Vagina (tissue), 2 donors: ENCODE results near the gene GLG1. TPM values are rescaled to one million over a fixed set of nuclear protein-coding genes. Genes with fewer than 3 reads are reported as not detected.

Experiments
- DNase-seq, 2 donors: peaks; one replicate each; pipeline ENCODE4 v3.0.0-alpha.2; 2017; ENCODE audit errors: extremely low spot score in 2 of 2
- H3K27ac ChIP-seq: fragments of 200-600 bp; sonication (generic); one replicate; pipeline ENCODE4 v1.5.1; 2019
- H3K27me3 ChIP-seq: fragments of 200-600 bp; sonication (generic); one replicate; pipeline ENCODE4 v1.5.1; 2019
- H3K36me3 ChIP-seq, 2 donors: fragments of 200-600 bp; sonication (generic); one replicate each; pipeline ENCODE4 v1.5.1; 2017 to 2019
- H3K4me1 ChIP-seq: fragments of 200-600 bp; sonication (generic); one replicate; pipeline ENCODE4 v1.5.1; 2019
- H3K4me3 ChIP-seq, 2 donors: fragments of 200-600 bp; sonication (generic); 1 replicate in 1 of 2; 2 replicates in 1 of 2; pipeline ENCODE4 v1.5.1; 2016 to 2019
- H3K9me3 ChIP-seq: fragments of 200-600 bp; sonication (generic); one replicate; pipeline ENCODE4 v1.5.1; 2019
- POLR2A ChIP-seq, 2 donors: fragments of 450-650 bp; IDR thresholded peaks; one replicate each; pipeline ENCODE4 v1.6.1; 2017; ENCODE audit warnings: antibody characterized with exemption in 2 of 2, mild to moderate bottlenecking in 2 of 2, moderate library complexity in 2 of 2
- POLR2AphosphoS5 ChIP-seq, 2 donors: sonication (generic); formaldehyde crosslinking; IDR thresholded peaks; one replicate each; pipeline ENCODE4 v1.9.0; 2017; ENCODE audit warnings: antibody characterized with exemption in 2 of 2, mild to moderate bottlenecking in 2 of 2, low read depth in 1 of 2; ENCODE audit not compliant: insufficient read depth in 1 of 2
- intact Hi-C: fragments of 100-400 bp; cut with DNase I; formaldehyde crosslinking; loops from one replicate; pipeline ENCODE4 v1.15.1; 2023
- total RNA-seq: library from RNA; depleted of rRNA; stranded (reverse); fragments of >200 nt; gene quantifications from one replicate; pipeline ENCODE4 v1.2.3, GENCODE V29; 2016
- TF ChIP-seq, protein P1 (sequence below), 3 experiments: fragments of 450-650 bp in 2 of 3; fragments of 200-600 bp in 1 of 3; sonication (generic) in 1 of 3; IDR thresholded peaks; one replicate each; pipeline ENCODE4 v1.5.1; 2017 to 2019; ENCODE audit warnings: antibody characterized with exemption in 3 of 3, mild to moderate bottlenecking in 2 of 3, moderate library complexity in 2 of 3

The GLG1 gene
- total RNA-seq, 1 donor from 2014 or later = 76.9 TPM

DNA sequence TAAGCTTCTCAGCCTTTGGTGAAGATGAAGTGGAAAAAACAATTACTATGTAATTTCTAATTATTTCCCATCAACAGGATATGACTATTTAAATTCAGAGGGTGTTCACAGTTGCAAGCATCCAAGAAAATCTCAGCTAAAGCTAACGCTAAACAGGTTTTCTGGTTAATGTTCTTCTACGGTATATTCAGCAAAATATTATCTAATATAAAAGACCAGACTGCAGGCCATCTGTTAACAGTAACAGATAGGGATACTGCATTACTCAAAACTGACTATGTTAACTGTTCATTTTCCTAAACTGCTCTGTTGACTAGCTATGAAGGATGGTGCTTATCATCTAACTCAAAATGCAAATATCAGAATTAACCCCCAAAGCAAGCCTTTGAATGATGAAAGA lies 32.8 kb downstream of the GLG1 start:
- TF ChIP-seq POLR2AphosphoS5 (IDR thresholded peaks at IDR 0.05; ENCODE audit: insufficient read depth in 1 of 2, low read depth in 1 of 2) = no peak
- no peak for TF ChIP-seq POLR2A (IDR thresholded peaks at IDR 0.05)
- TF ChIP-seq, protein P1, sequence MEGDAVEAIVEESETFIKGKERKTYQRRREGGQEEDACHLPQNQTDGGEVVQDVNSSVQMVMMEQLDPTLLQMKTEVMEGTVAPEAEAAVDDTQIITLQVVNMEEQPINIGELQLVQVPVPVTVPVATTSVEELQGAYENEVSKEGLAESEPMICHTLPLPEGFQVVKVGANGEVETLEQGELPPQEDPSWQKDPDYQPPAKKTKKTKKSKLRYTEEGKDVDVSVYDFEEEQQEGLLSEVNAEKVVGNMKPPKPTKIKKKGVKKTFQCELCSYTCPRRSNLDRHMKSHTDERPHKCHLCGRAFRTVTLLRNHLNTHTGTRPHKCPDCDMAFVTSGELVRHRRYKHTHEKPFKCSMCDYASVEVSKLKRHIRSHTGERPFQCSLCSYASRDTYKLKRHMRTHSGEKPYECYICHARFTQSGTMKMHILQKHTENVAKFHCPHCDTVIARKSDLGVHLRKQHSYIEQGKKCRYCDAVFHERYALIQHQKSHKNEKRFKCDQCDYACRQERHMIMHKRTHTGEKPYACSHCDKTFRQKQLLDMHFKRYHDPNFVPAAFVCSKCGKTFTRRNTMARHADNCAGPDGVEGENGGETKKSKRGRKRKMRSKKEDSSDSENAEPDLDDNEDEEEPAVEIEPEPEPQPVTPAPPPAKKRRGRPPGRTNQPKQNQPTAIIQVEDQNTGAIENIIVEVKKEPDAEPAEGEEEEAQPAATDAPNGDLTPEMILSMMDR (IDR thresholded peaks at IDR 0.05) = no peak
- H3K4me3 ChIP-seq = no peak overlapping the region
- no peaks in the 10 kb centered on the region for H3K36me3 ChIP-seq
- H3K27me3 ChIP-seq = no peaks in the 10 kb centered on the region
- H3K27ac ChIP-seq = no peak overlapping the region
- H3K4me1 ChIP-seq = peaks cover 46% of the 10 kb centered on the region
- H3K9me3 ChIP-seq = no peaks in the 10 kb centered on the region
- intact Hi-C loops = no loop called here
- DNase-seq = no peak

DNA sequence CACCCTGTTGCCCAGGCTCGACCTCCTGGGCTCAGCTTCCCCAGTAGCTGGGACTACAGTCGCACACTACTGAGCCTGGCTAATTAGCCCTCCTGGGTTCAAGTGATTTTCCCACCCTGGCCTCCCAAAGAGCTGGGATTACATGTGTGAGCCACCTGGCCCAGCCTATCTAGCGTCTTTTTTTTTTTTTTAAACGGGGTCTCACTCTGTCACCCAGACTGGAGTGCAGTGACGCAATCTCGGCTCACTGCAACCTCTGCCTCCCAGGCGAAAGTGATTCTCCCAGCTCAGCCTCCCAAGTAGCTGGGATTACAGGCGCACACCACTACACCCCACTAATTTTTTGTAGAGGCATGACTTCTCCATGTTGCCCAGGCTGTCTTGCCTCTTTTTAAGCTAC lies 33.3 kb downstream of the GLG1 start:
- H3K36me3 ChIP-seq = no peaks in the 10 kb centered on the region
- no peaks in the 10 kb centered on the region for H3K27me3 ChIP-seq
- no peak overlapping the region for H3K4me3 ChIP-seq
- intact Hi-C loops = no loop called here
- H3K27ac ChIP-seq = no peak overlapping the region
- TF ChIP-seq, protein P1 (IDR thresholded peaks at IDR 0.05) = no peak
- TF ChIP-seq POLR2AphosphoS5 (IDR thresholded peaks at IDR 0.05; ENCODE audit: insufficient read depth in 1 of 2, low read depth in 1 of 2) (no peak), POLR2A (IDR thresholded peaks at IDR 0.05) (no peak)
- H3K4me1 ChIP-seq = peaks cover 46% of the 10 kb centered on the region
- no peak for DNase-seq
- no peaks in the 10 kb centered on the region for H3K9me3 ChIP-seq

DNA sequence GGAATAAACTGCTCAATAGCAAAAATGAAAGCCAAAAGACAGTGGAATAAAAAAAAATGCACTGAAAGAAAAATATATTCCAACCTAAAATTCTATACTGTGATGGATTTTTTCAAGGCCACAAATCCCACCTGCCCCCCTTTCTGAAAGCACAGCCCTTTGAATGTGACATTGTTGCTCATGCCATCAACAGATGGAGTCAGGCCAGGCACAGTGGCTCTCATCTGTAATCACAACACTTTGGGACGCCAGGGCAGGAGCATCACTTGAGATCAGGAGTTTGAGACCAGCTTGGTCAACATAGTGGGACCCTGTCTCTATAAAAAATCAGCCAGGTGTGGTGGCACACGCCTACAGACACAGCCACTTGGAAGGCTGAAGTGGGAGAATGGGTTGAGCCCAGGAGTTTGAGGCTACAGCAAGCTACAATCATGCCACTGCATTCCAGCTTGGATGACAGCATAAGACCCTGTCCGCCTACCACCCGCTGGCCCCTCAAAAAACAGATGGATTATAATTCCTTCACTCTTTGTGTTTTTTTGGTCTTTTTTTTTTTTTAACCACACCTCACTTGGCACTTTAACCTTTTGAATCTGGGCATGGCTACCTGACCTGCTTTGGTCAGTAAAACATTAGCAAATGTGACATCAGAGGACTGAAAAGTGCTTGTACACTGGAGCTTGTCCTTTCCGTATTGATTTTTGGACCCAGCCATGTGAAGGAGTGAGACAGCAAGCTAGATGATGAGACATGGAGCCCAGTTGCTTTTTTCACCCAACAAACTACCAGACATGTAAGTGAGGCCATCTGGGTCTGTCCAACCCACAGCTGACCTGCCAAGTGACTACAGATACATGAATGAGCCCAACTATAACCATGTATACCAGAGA lies 36.3 kb downstream of the GLG1 start:
- H3K9me3 ChIP-seq = no peaks in the 10 kb centered on the region
- TF ChIP-seq, protein P1 (IDR thresholded peaks at IDR 0.05) = no peak
- TF ChIP-seq POLR2A (IDR thresholded peaks at IDR 0.05) (no peak), POLR2AphosphoS5 (IDR thresholded peaks at IDR 0.05; ENCODE audit: insufficient read depth in 1 of 2, low read depth in 1 of 2) (no peak)
- H3K4me1 ChIP-seq = peaks cover 43% of the 10 kb centered on the region
- H3K27me3 ChIP-seq = no peaks in the 10 kb centered on the region
- DNase-seq = no peak
- no peaks in the 10 kb centered on the region for H3K36me3 ChIP-seq
- H3K27ac ChIP-seq = no peak overlapping the region
- no peak overlapping the region for H3K4me3 ChIP-seq
- intact Hi-C loops = no loop called here

DNA sequence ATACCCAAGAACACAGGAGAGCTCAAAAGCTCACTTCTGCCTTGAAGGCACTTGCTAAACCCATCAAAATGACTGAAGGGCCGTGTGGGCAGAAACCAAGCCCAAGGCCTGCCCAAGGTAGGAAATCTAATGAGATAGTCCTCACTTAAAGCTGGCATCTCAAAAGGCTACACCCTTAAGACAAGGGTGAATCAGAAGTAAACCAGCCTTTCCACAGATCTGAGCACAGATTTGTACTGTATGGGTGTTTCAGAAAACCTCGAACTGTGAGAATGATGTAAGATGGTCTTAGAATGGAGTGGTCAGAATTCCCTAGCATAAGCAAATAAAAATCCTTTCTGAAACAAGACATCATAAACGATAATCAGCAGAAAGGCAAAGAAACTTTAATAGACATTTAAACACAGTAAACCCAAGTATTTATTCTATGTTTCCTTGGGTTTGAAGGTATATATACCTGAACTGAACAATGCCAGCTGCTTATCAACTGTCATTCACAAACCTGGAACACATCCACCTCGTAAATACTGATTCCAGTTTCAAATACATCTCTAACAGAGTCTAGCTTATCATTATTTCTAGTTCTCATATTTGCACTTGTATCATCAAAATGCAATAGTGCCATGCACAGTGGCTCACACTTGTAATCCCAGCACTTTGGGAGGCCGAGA lies 37.8 kb downstream of the GLG1 start:
- H3K4me3 ChIP-seq = no peak overlapping the region
- no peaks in the 10 kb centered on the region for H3K27me3 ChIP-seq
- H3K9me3 ChIP-seq = no peaks in the 10 kb centered on the region
- intact Hi-C loops = no loop called here
- DNase-seq = no peak
- peaks cover 43% of the 10 kb centered on the region for H3K4me1 ChIP-seq
- no peak overlapping the region for H3K27ac ChIP-seq
- H3K36me3 ChIP-seq = no peaks in the 10 kb centered on the region
- TF ChIP-seq POLR2A (IDR thresholded peaks at IDR 0.05) (no peak), POLR2AphosphoS5 (IDR thresholded peaks at IDR 0.05; ENCODE audit: insufficient read depth in 1 of 2, low read depth in 1 of 2) (no peak)
- TF ChIP-seq, protein P1 (IDR thresholded peaks at IDR 0.05) = no peak

DNA sequence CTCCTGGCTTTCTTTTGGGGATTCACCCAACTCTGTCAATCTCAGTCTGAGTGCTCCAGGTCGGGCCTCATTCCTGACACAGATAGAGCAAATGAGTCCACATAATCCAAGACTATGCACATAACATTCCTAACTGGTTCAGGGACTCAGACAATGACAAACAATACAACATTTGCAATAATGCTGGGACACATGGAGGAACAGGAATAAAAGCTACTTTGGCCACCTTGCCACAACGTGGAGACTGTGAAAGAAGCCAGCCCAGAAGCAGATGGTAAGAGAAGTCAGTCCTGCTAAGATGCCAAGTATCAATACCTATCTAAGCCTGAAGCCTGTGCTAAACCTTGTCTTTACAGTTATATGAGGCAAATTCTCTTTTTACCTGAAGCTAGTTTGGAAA lies 39.0 kb downstream of the GLG1 start:
- Histone ChIP-seq H3K4me3 (no peak overlapping the region), H3K27ac (no peak overlapping the region), H3K27me3 (no peaks in the 10 kb centered on the region), H3K4me1 (peaks cover 40% of the 10 kb centered on the region), H3K36me3 (no peaks in the 10 kb centered on the region), H3K9me3 (no peaks in the 10 kb centered on the region)
- intact Hi-C loops = no loop called here
- no peak for DNase-seq
- TF ChIP-seq, protein P1 (IDR thresholded peaks at IDR 0.05) = no peak
- TF ChIP-seq POLR2A (IDR thresholded peaks at IDR 0.05) = no peak
- no peak for TF ChIP-seq POLR2AphosphoS5 (IDR thresholded peaks at IDR 0.05; ENCODE audit: insufficient read depth in 1 of 2, low read depth in 1 of 2)
